Measurements from ENCODE around the gene CMPK1. TPM values are rescaled to one million over a fixed set of nuclear protein-coding genes. Genes with fewer than 3 reads are reported as not detected.

Gene CMPK1
- total and polyA plus RNA-seq, 10 of the 15 experiments (the other 5 are each of a cell fraction or from before 2014, with no cell fraction given): 43.7 to 159 (median 85.6) TPM

GRCh38 chr1:47386268-47386667 lies 52.7 kb downstream of the CMPK1 start:
- WGBS (ENCODE audit: insufficient coverage, insufficient replicate concordance, low lambda C conversion rate, missing lambda C conversion rate): 89% methylated on average over 5 of the region's 5 CpGs
- H3K36me3 ChIP-seq (ENCODE audit: control insufficient read depth in 2 of 2, insufficient read depth in 2 of 2, low read length in 1 of 2): peaks cover 0 to 2% of the 10 kb centered on the region in 2 experiments; a peak in 2 of 4 replicates
- H3K9ac ChIP-seq (ENCODE audit: control insufficient read depth, insufficient read depth, low read length): no peak overlapping the region
- no peak overlapping the region for H3K27ac ChIP-seq (ENCODE audit: control insufficient read depth, insufficient read depth)
- FAIRE-seq: no peak
- RAD21 ChIA-PET (ENCODE audit: unreplicated experiment): interaction anchor here (1.1 kb wide), 1 partner anchor 49 kb away, joined by 3 read pairs; no protein-coding TSS in a partner anchor
- H3K4me1 ChIP-seq (ENCODE audit: control insufficient read depth, insufficient read depth, low read length): no peaks in the 10 kb centered on the region
- SMC1A ChIA-PET (ENCODE audit: uncharacterized antibody, unreplicated experiment): interaction anchor here (0.9 kb wide), 1 partner anchor 23 kb away, joined by 3 read pairs; no protein-coding TSS in a partner anchor
- POLR2A ChIA-PET: no interaction called here
- no TSS peak for BruUV-seq (replicated peaks)
- no peaks in the 10 kb centered on the region for H3K79me2 ChIP-seq (ENCODE audit: control insufficient read depth, insufficient read depth, low read length)
- H4K20me1 ChIP-seq (ENCODE audit: control insufficient read depth, insufficient read depth): no peaks in the 10 kb centered on the region
- intact Hi-C loops (cut with micrococcal nuclease; ENCODE audit: unreplicated experiment): no loop called here
- no peak overlapping the region for H2AFZ ChIP-seq (ENCODE audit: control insufficient read depth, low read depth, low read length)
- ATAC-seq: no peak
- H3K4me2 ChIP-seq (ENCODE audit: control insufficient read depth, insufficient read depth): no peak overlapping the region
- CTCF ChIA-PET: interaction anchor here (0.6 to 3.0 kb wide), 4 partner anchors 9 to 340 kb away, joined by 3 to 11 read pairs (median 4); no protein-coding TSS in a partner anchor
- H3K27me3 ChIP-seq (replicated peaks in 1 of 2; ENCODE audit: control insufficient read depth in 2 of 2, insufficient read depth in 2 of 2, low read length in 1 of 2): no peaks in the 10 kb centered on the region
- DNase-seq (ENCODE audit: low read depth, low spot score): no peak
- no peaks in the 10 kb centered on the region for H3K9me3 ChIP-seq (replicated peaks; ENCODE audit: control insufficient read depth, insufficient read depth, low read length)
- H3K4me3 ChIP-seq: no peak overlapping the region
- in situ Hi-C loops (cut with MboI): loop anchor here (5.0 kb wide), 1 partner anchor 326 kb away; no protein-coding TSS in a partner anchor
- TF ChIP-seq ZBTB11 (CRISPR knock-in tag; IDR thresholded peaks at IDR 0.05) (no peak), TCF7 (IDR thresholded peaks at IDR 0.05; ENCODE audit: borderline replicate concordance) (no peak), ZBTB40 (IDR thresholded peaks at IDR 0.05; ENCODE audit: borderline replicate concordance) (no peak), IKZF1 (conservative IDR thresholded peaks at IDR 0.05) (no peak), BHLHE40 (IDR thresholded peaks at IDR 0.05; ENCODE audit: borderline replicate concordance in 1 of 2, low read depth in 2 of 2, low read length in 1 of 2) (no peak), HDGF (IDR thresholded peaks at IDR 0.05) (no peak), ELK1 (IDR thresholded peaks at IDR 0.05; ENCODE audit: low read depth, low read length) (no peak), STAT3 (IDR thresholded peaks at IDR 0.05; ENCODE audit: low read depth, low read length) (no peak), ZBTB33 (IDR thresholded peaks at IDR 0.05) (no peak), SKIL (IDR thresholded peaks at IDR 0.05; ENCODE audit: low read depth, poor library complexity, severe bottlenecking) (no peak)
